ENCODE results near the gene EFEMP2.

DNA sequence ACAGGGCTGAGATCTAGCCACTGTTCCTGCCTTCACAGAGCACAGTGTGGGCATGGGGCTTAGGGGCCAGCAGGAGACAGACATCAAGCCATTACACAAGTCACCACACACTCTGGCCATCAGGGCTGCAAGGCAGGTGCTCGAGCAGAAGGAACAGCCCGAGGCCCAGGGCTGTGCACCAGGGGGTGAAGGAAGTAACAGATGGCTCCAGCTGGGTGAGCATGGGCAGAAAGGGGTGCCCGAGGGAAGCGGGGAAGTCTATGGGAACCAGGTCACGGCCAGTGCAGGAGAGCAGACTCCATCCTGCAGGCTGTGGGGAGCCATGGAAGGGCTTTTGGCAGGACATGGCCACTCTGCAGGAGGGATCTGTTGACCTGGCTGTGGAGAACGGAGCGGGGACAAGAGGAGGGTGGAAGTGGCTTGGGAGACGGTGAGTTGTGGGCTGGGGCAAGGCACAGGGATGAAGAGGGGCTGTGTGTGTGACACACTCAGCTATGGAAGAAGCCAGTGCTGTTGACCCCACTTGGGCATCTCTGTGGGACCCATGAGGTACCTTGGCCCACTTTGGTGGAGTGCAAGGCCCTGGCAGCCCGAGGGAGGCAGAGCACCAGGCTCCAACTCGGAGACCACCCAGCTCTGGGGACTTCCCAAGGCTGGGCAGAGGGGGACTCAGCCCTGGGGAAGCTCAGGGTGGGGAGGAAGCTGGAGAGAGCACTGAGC lies 42.7 kb upstream of the EFEMP2 start:
- TF ChIP-seq, protein P1, sequence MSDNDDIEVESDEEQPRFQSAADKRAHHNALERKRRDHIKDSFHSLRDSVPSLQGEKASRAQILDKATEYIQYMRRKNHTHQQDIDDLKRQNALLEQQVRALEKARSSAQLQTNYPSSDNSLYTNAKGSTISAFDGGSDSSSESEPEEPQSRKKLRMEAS (IDR thresholded peaks at IDR 0.05; ENCODE audit: low read depth, low read length) = no peak
- TF ChIP-seq MYC (IDR thresholded peaks at IDR 0.05; ENCODE audit: low read depth, low read length) (no peak), POLR2A (IDR thresholded peaks at IDR 0.05; ENCODE audit: extremely low read depth, insufficient read length) (no peak)

Data from NB4 (cell line).